ENCODE measurements around the gene MTFMT.

DNA sequence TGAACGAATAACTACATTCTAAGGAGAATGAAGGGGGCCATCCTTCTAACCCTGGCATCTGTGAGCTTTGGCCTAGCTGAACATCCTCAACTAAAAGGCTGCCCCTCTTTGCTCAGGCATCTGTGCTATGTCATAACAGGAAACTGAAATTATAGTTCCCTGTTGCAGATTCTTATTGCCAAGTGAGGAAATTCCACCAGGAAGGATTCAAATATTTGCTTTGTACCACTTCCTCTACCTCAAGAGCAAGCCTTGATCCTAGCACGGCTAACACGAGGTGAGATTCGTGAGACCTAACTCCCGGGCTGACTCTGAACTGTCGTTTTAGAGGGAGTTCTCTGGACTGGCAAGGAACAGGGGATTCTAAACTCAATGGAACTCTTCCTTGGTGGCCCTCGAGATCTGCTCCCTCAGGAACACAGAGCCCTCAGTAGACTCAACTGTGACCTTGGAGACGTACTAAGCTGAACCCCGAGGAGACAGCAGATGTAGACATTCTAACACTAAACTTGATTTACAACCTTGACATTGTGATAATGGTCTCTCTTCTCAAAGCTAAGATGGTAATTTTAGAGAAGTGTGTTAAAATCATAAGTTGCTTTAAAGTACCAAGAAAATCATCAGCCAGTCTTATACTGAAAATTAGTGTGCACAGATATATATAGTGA lies 43.9 kb downstream of the MTFMT start:
- TF ChIP-seq, protein P1, sequence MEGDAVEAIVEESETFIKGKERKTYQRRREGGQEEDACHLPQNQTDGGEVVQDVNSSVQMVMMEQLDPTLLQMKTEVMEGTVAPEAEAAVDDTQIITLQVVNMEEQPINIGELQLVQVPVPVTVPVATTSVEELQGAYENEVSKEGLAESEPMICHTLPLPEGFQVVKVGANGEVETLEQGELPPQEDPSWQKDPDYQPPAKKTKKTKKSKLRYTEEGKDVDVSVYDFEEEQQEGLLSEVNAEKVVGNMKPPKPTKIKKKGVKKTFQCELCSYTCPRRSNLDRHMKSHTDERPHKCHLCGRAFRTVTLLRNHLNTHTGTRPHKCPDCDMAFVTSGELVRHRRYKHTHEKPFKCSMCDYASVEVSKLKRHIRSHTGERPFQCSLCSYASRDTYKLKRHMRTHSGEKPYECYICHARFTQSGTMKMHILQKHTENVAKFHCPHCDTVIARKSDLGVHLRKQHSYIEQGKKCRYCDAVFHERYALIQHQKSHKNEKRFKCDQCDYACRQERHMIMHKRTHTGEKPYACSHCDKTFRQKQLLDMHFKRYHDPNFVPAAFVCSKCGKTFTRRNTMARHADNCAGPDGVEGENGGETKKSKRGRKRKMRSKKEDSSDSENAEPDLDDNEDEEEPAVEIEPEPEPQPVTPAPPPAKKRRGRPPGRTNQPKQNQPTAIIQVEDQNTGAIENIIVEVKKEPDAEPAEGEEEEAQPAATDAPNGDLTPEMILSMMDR (IDR thresholded peaks at IDR 0.05; ENCODE audit: poor library complexity): no peak
- TF ChIP-seq EZH2 (IDR thresholded peaks at IDR 0.05; ENCODE audit: borderline replicate concordance): no peak

Measured in hepatocyte (in vitro differentiated cells).